CD14-positive monocyte (primary cell): ENCODE data around the gene EGF. TPM values are rescaled to one million over a fixed set of nuclear protein-coding genes. Genes with fewer than 3 reads are reported as not detected.

Source experiments
- DNase-seq, 3 donors: peaks; one replicate each; pipeline ENCODE4 v3.0.0-alpha.2; 2011 to 2022
- H2AFZ ChIP-seq: 2 replicates; pipeline ENCODE4 v1.6.0; 2012; ENCODE audit warnings: mild to moderate bottlenecking, low read depth, low read length, inconsistent platforms; ENCODE audit not compliant: insufficient read depth, poor library complexity, severe bottlenecking
- H3K27ac ChIP-seq, 2 donors: 1 replicate in 1 of 2; 2 replicates in 1 of 2; pipeline ENCODE4 v1.5.1; 2012 to 2013; ENCODE audit warnings: low read length in 2 of 2, control low read depth in 1 of 2, inconsistent platforms in 1 of 2, low read depth in 1 of 2, mild to moderate bottlenecking in 1 of 2
- H3K27me3 ChIP-seq, 2 donors: one replicate each; pipeline versions ENCODE4 v1.6.0 to v1.6.1; 2011 to 2013; ENCODE audit warnings: low read length in 2 of 2; ENCODE audit not compliant: control insufficient read depth in 2 of 2, insufficient read depth in 2 of 2
- H3K36me3 ChIP-seq, 2 donors: replicated peaks in 1 of 2; 1 replicate in 1 of 2; 2 replicates in 1 of 2; pipeline versions ENCODE4 v1.5.1 to v1.6.1; 2012 to 2013; ENCODE audit warnings: low read length in 2 of 2, control low read depth in 1 of 2, inconsistent platforms in 1 of 2, mild to moderate bottlenecking in 1 of 2; ENCODE audit not compliant: insufficient read depth in 2 of 2, control insufficient read depth in 1 of 2
- H3K4me1 ChIP-seq, 2 donors: 1 replicate in 1 of 2; 2 replicates in 1 of 2; pipeline versions ENCODE4 v1.5.1 to v1.6.1; 2012 to 2013; ENCODE audit warnings: low read length in 2 of 2, control low read depth in 1 of 2, inconsistent platforms in 1 of 2, mild to moderate bottlenecking in 1 of 2, moderate library complexity in 1 of 2; ENCODE audit not compliant: insufficient read depth in 2 of 2, control insufficient read depth in 1 of 2
- H3K4me2 ChIP-seq: replicated peaks from 2 replicates; pipeline ENCODE3; 2012; ENCODE audit warnings: low read length, moderate library complexity, mild to moderate bottlenecking; ENCODE audit not compliant: poor library complexity, severe bottlenecking; ENCODE audit errors: extremely low read depth
- H3K4me3 ChIP-seq, 3 experiments: fragments of 200-600 bp in 1 of 3; sonication (generic) in 1 of 3; replicated peaks in 1 of 3; 1 replicate in 2 of 3; 2 replicates in 1 of 3; pipeline ENCODE4 v1.5.1; 2011 to 2013; ENCODE audit warnings: low read length in 3 of 3, mild to moderate bottlenecking in 3 of 3, control low read depth in 2 of 3, low read depth in 2 of 3, inconsistent platforms in 1 of 3, moderate library complexity in 1 of 3
- H3K79me2 ChIP-seq: 2 replicates; pipeline ENCODE4 v1.6.0; 2012; ENCODE audit warnings: mild to moderate bottlenecking, control low read depth, inconsistent platforms, low read length, moderate library complexity; ENCODE audit not compliant: insufficient read depth
- H3K9ac ChIP-seq: 2 replicates; pipeline ENCODE4 v1.6.0; 2017; ENCODE audit warnings: low read length, mild to moderate bottlenecking; ENCODE audit not compliant: insufficient read depth, poor library complexity, severe bottlenecking
- H3K9me3 ChIP-seq, 2 donors: replicated peaks in 1 of 2; 1 replicate in 1 of 2; 2 replicates in 1 of 2; pipeline versions ENCODE4 v1.5.1 to v1.6.1; 2012 to 2013; ENCODE audit warnings: low read length in 2 of 2, control low read depth in 1 of 2; ENCODE audit not compliant: control insufficient read depth in 1 of 2, insufficient read depth in 1 of 2
- H4K20me1 ChIP-seq: 2 replicates; pipeline ENCODE4 v1.6.0; 2012; ENCODE audit warnings: mild to moderate bottlenecking, low read length, control low read depth, moderate library complexity; ENCODE audit not compliant: insufficient read depth
- H3K27ac Mint-ChIP-seq, 7 donors: one replicate each; pipeline ENCODE4 v1.8.0; 2020; ENCODE audit warnings: mild to moderate bottlenecking in 7 of 7, mixed read lengths in 7 of 7, moderate library complexity in 6 of 7, inconsistent platforms in 2 of 7
- H3K27me3 Mint-ChIP-seq, 3 donors: one replicate each; pipeline ENCODE4 v1.8.0; 2021 to 2022; ENCODE audit warnings: low read depth in 3 of 3, mild to moderate bottlenecking in 3 of 3, mixed read lengths in 3 of 3, moderate library complexity in 3 of 3, inconsistent platforms in 1 of 3
- H3K36me3 Mint-ChIP-seq, 2 donors: one replicate each; pipeline ENCODE4 v1.8.0; 2020; ENCODE audit warnings: mixed read lengths in 2 of 2, inconsistent platforms in 1 of 2, mild to moderate bottlenecking in 1 of 2
- H3K4me1 Mint-ChIP-seq: one replicate; pipeline ENCODE4 v1.8.0; 2020; ENCODE audit warnings: mild to moderate bottlenecking, mixed read lengths
- H3K4me3 Mint-ChIP-seq, 2 donors: one replicate each; pipeline ENCODE4 v1.8.0; 2020; ENCODE audit warnings: mild to moderate bottlenecking in 2 of 2, mixed read lengths in 2 of 2, moderate library complexity in 1 of 2
- H3K9me3 Mint-ChIP-seq, 7 donors: one replicate each; pipeline ENCODE4 v1.8.0; 2020 to 2022; ENCODE audit warnings: mixed read lengths in 7 of 7, mild to moderate bottlenecking in 6 of 7, moderate library complexity in 6 of 7, inconsistent platforms in 2 of 7
- WGBS: methylation state at CpG from one replicate; pipeline ENCODE4 v1.1.5; 2013; ENCODE audit warnings: missing lambda C conversion rate; ENCODE audit not compliant: insufficient coverage; 5-methylcytosine and 5-hydroxymethylcytosine counted together
- intact Hi-C, 2 donors: fragments of 100-400 bp; cut with micrococcal nuclease; formaldehyde crosslinking; loops; one replicate each; pipeline versions ENCODE4 v1.15.0 to v1.15.1; 2023
- polyA plus RNA-seq, 3 donors: library from polyadenylated mRNA; depleted of rRNA in 1 of 3; unstranded in 2 of 3; stranded (reverse) in 1 of 3; fragments of 300-500 nt in 2 of 3; fragments of >200 nt in 1 of 3; fragmentation: Illumina TruSeq in 2 of 3; gene quantifications; 1 replicate in 2 of 3; 2 replicates in 1 of 3; pipeline ENCODE4 v1.2.3, GENCODE V29; 2012 to 2021
- TF ChIP-seq, protein P1 (sequence below): fragments of 200-600 bp; IDR thresholded peaks from one replicate; pipeline ENCODE4 v1.8.0; 2022; ENCODE audit warnings: antibody characterized with exemption, mild to moderate bottlenecking

Gene EGF
- polyA plus RNA-seq, 3 donors = 0.17 to 4.8 TPM; not detected in 1

DNA sequence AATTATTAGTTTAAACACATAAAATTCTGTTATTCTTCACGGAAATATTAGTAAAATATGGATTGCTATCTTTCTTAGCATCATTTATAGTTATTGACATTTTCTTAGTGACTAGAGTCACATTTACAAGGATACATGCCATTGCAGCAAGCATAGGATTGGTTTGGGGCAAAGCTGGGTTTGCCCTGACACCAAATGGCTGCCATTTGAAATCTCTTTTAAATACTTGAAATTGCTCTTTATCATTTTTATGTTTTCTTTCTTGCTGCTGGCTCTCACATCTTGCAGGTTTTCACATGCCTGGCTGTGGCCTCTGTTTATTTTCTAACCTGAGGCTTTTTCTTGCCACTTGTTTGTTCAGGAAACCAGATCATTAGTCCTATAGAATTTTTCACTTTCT, 39.9 kb downstream of the EGF start:
- H3K27ac Mint-ChIP-seq = no peak overlapping the region
- Histone ChIP-seq H3K27me3 (no peaks in the 10 kb centered on the region), H3K36me3 (no peaks in the 10 kb centered on the region), H3K4me1 (no peaks in the 10 kb centered on the region), H4K20me1 (no peaks in the 10 kb centered on the region), H3K9me3 (no peaks in the 10 kb centered on the region), H2AFZ (no peak overlapping the region), H3K4me3 (no peak overlapping the region), H3K27ac (no peak overlapping the region), H3K4me2 (no peak overlapping the region), H3K9ac (no peak overlapping the region), H3K79me2 (no peaks in the 10 kb centered on the region)
- H3K4me3 Mint-ChIP-seq = no peak overlapping the region
- WGBS = no CpG with 5 or more reads among the region's 1 CpG
- no peaks in the 10 kb centered on the region for H3K4me1 Mint-ChIP-seq
- no peak for DNase-seq
- H3K36me3 Mint-ChIP-seq = no peaks in the 10 kb centered on the region
- TF ChIP-seq, protein P1, sequence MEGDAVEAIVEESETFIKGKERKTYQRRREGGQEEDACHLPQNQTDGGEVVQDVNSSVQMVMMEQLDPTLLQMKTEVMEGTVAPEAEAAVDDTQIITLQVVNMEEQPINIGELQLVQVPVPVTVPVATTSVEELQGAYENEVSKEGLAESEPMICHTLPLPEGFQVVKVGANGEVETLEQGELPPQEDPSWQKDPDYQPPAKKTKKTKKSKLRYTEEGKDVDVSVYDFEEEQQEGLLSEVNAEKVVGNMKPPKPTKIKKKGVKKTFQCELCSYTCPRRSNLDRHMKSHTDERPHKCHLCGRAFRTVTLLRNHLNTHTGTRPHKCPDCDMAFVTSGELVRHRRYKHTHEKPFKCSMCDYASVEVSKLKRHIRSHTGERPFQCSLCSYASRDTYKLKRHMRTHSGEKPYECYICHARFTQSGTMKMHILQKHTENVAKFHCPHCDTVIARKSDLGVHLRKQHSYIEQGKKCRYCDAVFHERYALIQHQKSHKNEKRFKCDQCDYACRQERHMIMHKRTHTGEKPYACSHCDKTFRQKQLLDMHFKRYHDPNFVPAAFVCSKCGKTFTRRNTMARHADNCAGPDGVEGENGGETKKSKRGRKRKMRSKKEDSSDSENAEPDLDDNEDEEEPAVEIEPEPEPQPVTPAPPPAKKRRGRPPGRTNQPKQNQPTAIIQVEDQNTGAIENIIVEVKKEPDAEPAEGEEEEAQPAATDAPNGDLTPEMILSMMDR = no peak
- intact Hi-C loops = no loop called here
- peaks cover 0 to 2% (median 0%) of the 10 kb centered on the region in 3 donors for H3K27me3 Mint-ChIP-seq
- peaks cover 0 to 5% (median 0%) of the 10 kb centered on the region in 7 donors for H3K9me3 Mint-ChIP-seq

GRCh38 chr4:109953556-109953955, 40.9 kb downstream of the EGF start:
- Histone ChIP-seq H4K20me1 (no peaks in the 10 kb centered on the region), H3K4me1 (no peaks in the 10 kb centered on the region), H3K36me3 (no peaks in the 10 kb centered on the region), H3K4me3 (no peak overlapping the region), H3K9ac (no peak overlapping the region), H2AFZ (no peak overlapping the region), H3K79me2 (no peaks in the 10 kb centered on the region), H3K9me3 (no peaks in the 10 kb centered on the region), H3K4me2 (no peak overlapping the region), H3K27me3 (no peaks in the 10 kb centered on the region), H3K27ac (no peak overlapping the region)
- peaks cover 0 to 7% (median 0%) of the 10 kb centered on the region in 7 donors for H3K9me3 Mint-ChIP-seq
- DNase-seq = no peak
- TF ChIP-seq, protein P1 = no peak
- no peaks in the 10 kb centered on the region for H3K4me1 Mint-ChIP-seq
- no peaks in the 10 kb centered on the region for H3K36me3 Mint-ChIP-seq
- 88% methylated on average over 1 of the region's 3 CpGs for WGBS
- H3K4me3 Mint-ChIP-seq = no peak overlapping the region
- H3K27ac Mint-ChIP-seq = no peak overlapping the region
- intact Hi-C loops = no loop called here
- H3K27me3 Mint-ChIP-seq = peaks cover 0 to 2% (median 0%) of the 10 kb centered on the region in 3 donors
